T-helper 17 cell (primary cell): Measurements from ENCODE around the gene SYTL3. TPM values are rescaled to one million over a fixed set of nuclear protein-coding genes. Genes with fewer than 3 reads are reported as not detected.
A peak's percentile ranks its signal among the peaks of the same experiment; 100 is the strongest.
"Not testable (repeated sequence)": the region's sequence is repeated elsewhere in the genome, so short reads cannot be mapped to it uniquely, and the experiment has no call there.

Experiments
- ATAC-seq: fragments of 150-1000 bp; cut with Tn5 transposase; 2 replicates; pipeline ENCODE4 v1.10.0; 2021; ENCODE audit warnings: mild to moderate bottlenecking, moderate library complexity
- DNase-seq, 3 donors: peaks; one replicate each; pipeline versions ENCODE4 v3.0.0 to v3.0.0-alpha.2; 2020 to 2021
- H3K9me3 ChIP-seq: one replicate; pipeline ENCODE4 v1.7.0; 2013; ENCODE audit warnings: low read length, mild to moderate bottlenecking; ENCODE audit not compliant: control insufficient read depth, poor library complexity, severe bottlenecking
- H3K27ac Mint-ChIP-seq: one replicate; pipeline ENCODE4 v1.8.0; 2022; ENCODE audit warnings: mild to moderate bottlenecking, moderate library complexity, mixed read lengths
- H3K27me3 Mint-ChIP-seq: one replicate; pipeline ENCODE4 v1.8.0; 2022; ENCODE audit warnings: mixed read lengths
- H3K36me3 Mint-ChIP-seq: one replicate; pipeline ENCODE4 v1.8.0; 2022; ENCODE audit warnings: low read depth, mixed read lengths
- H3K4me1 Mint-ChIP-seq: one replicate; pipeline ENCODE4 v1.8.0; 2022; ENCODE audit warnings: mild to moderate bottlenecking, mixed read lengths
- H3K4me3 Mint-ChIP-seq: one replicate; pipeline ENCODE4 v1.8.0; 2022; ENCODE audit warnings: mild to moderate bottlenecking, moderate library complexity, mixed read lengths
- total RNA-seq, 4 donors: library from RNA in 2 of 4; stranded (reverse) in 2 of 4; gene quantifications; one replicate each; pipeline ENCODE4 v1.2.3 and lab custom pipeline; 2022 to 2026

Gene SYTL3
- total RNA-seq, 2 donors from 2014 or later = 28.9 to 36.1 TPM

DNA sequence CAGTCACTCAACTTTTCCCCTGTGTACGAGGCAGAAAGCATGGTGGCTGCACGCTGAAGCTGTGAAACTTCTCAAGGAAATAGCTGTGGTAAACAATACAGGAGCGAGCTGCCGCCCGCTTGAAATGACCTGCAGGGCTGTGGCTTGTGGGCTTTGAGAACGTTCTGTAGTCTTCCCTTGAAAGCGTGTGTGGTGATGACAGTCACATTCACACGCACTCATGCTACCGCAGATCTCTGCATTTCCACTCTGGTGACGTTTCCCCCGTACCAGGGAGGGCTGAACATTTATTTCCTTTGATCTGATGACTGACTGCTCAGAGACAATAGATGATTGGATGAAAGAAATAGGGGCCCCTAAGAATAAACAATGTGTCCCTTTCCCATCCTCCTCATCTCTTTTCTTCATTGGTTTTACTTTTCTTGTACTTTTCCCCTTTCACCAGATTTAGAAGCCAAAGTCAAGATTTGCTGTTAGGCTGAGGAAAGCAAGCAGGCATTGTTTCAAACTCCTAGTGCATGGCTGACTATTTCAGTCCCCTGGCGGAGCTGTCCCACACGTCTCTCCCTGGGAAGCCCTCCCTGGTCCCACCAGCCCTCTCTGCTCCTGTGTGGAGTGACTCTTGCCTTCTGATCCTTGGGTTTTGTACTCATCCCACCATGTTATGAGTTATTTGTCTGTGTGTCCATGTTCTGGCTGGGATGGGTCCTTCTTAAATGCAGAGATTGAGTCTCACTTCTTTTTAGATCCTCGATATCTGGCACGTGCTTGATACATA is 3.9 kb downstream of the SYTL3 start:
- peak; percentile 74 for ATAC-seq
- Mint-ChIP-seq H3K4me1 (peaks cover 53% of the 10 kb centered on the region), H3K27me3 (no peaks in the 10 kb centered on the region), H3K36me3 (no peaks in the 10 kb centered on the region), H3K4me3 (peak overlapping the region; percentile 84), H3K27ac (peak overlapping the region; percentile 99)
- peak; percentile 58 to 82 (median 74) for DNase-seq
- no peaks in the 10 kb centered on the region for H3K9me3 ChIP-seq

DNA sequence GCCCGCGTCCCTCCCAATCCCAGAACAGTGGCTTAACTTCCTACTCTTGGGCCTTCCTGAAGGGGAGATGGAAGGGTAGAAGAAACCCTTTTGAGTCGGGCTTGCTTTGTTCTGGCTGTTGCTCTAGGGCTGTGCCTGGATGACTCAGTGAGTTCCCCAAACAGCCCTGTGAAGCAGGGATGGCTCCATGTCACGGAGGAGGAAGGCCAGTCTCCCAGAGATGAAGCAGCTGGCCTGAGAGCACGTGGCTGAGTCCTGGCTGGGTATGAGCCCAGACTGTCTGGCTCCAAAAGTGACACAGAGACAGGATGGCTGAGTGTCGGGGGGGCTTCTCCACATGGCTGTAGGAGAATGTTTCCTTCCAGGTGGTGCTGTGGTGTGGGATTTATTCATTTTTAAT is 4.6 kb downstream of the SYTL3 start:
- Mint-ChIP-seq H3K27me3 (no peaks in the 10 kb centered on the region), H3K27ac (peak overlapping the region; percentile 99), H3K4me3 (peak overlapping the region; percentile 84), H3K36me3 (no peaks in the 10 kb centered on the region), H3K4me1 (peaks cover 47% of the 10 kb centered on the region)
- no peak for DNase-seq
- ATAC-seq = no peak
- H3K9me3 ChIP-seq = no peaks in the 10 kb centered on the region

DNA sequence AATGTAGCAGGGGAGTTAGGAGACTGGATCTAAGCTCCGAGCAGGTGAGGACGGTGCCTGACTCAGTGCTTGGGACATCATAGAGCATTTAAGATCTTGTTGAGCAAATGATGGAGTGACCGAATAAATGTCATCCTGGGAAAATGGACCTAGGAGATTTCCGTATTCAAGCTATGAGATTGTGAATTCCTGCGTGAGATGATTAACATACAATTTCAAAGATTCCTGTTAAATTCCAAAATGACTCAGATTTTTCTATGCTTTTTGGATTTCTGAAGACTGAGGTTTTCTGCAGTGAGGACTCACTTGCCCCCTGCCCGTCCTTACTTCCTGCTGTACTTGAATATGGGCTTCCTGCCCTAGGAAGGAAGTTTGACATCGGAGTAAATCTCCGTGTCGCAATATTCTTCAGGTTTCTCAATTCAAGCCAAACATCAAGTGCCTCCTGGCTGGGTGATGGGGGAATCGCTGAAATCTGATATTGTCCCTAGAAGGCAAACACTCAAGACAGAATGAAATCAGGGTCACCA is 5.2 kb downstream of the SYTL3 start:
- DNase-seq = no peak
- H3K27ac Mint-ChIP-seq = peak overlapping the region; percentile 99

DNA sequence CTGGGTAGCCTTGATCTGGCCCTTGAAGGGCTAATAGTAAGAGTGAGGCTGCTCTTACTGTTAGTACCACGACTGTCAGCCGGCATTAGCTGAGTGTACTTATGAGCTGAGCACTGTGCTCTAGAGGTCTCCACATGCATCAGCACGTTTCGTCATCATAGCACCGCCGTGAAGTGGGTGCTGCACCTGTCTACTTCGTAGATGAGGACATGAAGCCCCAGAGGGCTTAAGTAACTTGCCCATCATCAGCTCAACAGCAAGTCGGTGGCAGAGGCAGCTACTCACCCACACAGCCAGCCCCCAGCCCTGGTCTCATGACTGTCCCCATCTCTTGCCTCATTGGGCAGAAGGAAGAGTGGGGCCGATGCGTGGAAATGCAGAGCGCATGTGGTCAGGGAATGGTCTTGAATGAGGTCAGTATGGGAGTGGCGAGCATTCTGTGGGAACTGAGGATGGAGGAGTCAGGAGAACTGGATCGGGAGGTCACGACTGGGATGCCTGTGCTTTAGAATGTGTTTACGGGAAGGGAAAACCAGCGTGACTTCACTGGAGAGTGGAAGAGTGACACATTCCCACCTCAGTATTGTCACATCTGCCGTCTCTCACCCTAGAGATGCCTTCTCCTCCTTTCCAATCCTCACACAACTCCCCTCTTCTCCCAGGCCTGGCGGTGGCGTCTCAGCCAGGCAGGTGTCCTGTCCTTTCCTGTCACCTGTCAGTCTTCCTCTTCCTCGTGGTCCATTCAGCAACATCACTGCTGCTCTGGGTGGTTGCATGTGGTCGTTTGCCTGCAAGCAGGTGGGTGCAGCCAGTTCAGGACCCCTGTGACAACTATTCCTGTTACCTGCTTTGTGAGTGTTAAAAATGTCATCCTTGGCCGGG is 6.0 kb downstream of the SYTL3 start:
- Mint-ChIP-seq H3K36me3 (no peaks in the 10 kb centered on the region), H3K27ac (peak overlapping the region; percentile 99), H3K4me3 (peak overlapping the region; percentile 84), H3K4me1 (peaks cover 43% of the 10 kb centered on the region), H3K27me3 (no peaks in the 10 kb centered on the region)
- no peak for ATAC-seq
- no peak for DNase-seq
- no peaks in the 10 kb centered on the region for H3K9me3 ChIP-seq

More for the DNA sequence above, 5.2 kb downstream of the SYTL3 start:
- Mint-ChIP-seq H3K27me3 (no peaks in the 10 kb centered on the region), H3K4me3 (peak overlapping the region; percentile 84), H3K4me1 (peaks cover 43% of the 10 kb centered on the region), H3K36me3 (no peaks in the 10 kb centered on the region)
- ATAC-seq = no peak
- H3K9me3 ChIP-seq = no peaks in the 10 kb centered on the region

DNA sequence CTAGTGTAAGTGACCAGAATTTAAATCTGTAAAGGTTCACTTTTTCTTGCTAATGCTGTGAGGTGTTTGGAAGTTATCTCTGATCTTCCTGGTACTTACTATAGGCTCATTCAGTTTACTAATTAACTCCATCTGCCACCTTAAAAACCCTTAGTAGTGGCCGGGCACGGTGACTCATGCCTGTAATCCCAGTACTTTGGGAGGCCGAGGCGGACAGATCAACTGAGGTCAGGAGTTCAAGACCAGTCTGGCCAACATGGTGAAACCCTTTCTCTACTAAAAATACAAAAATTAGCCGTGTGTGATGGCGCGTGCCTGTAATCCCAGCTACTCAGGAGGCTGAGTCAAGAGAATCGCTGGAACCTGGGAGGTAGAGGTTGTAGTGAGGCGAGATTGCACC is 7.1 kb downstream of the SYTL3 start:
- not testable (repeated sequence) for ATAC-seq, H3K27me3 Mint-ChIP-seq, H3K36me3 Mint-ChIP-seq, DNase-seq, H3K9me3 ChIP-seq, H3K4me3 Mint-ChIP-seq
- Mint-ChIP-seq H3K27ac (peak overlapping the region; percentile 99), H3K4me1 (peaks cover 42% of the 10 kb centered on the region)

DNA sequence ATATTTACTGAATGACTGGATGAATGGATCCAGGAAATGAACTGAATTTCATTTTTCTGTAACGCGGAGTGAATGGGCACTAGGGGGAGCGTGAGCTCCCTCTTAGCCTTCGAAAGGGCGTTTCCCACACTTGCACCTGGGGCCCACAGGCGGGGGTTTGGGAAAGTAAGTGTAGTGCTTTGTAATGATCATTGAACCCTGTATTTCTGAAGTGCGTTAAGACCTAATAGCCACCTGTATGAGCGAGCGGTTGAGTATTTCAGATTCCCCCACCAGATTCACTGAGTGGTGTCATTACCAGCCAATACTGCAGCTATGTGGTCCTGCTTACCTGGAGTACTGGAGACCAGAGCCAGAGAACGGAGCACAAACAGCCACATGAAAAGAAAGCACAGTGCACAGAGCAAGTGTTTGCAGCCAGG is 10.5 kb downstream of the SYTL3 start:
- ATAC-seq = peak; percentile 86
- H3K27ac Mint-ChIP-seq = peak overlapping the region; percentile 78
- H3K9me3 ChIP-seq = no peaks in the 10 kb centered on the region
- H3K4me3 Mint-ChIP-seq = no peak overlapping the region
- H3K36me3 Mint-ChIP-seq = peaks cover 3% of the 10 kb centered on the region
- H3K27me3 Mint-ChIP-seq = no peaks in the 10 kb centered on the region
- DNase-seq = peak; percentile 19 to 35 (median 20)
- H3K4me1 Mint-ChIP-seq = peaks cover 22% of the 10 kb centered on the region

DNA sequence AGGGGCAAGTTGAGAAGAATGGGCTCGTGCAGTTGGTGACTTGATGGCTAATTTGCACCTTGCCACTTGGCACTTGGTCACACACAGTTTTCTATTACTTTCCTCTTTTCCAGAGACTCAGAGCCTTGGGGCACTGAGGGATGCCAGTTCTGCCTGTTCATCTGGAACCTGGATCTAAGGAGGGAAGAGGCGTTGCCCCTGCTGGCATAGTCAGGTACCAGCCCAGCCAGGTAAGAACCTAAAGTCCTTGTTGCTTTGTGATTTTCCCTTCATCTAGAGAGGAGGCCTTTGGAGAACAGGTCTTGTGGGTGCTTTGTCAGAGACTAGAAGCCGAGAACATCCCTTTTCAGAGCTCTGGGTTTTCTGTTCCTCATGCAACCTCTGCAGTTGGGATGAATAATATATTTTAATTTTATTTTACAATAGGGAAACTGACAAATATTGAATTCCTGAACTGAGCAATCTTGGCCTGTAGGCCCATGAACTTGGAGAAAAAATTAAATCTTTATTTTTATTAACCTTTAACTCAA is 11.4 kb downstream of the SYTL3 start:
- no peak overlapping the region for H3K4me3 Mint-ChIP-seq
- peak overlapping the region; percentile 78 for H3K27ac Mint-ChIP-seq
- ATAC-seq = no peak
- no peaks in the 10 kb centered on the region for H3K27me3 Mint-ChIP-seq
- peaks cover 3% of the 10 kb centered on the region for H3K36me3 Mint-ChIP-seq
- no peaks in the 10 kb centered on the region for H3K9me3 ChIP-seq
- no peak for DNase-seq
- H3K4me1 Mint-ChIP-seq = peaks cover 13% of the 10 kb centered on the region

DNA sequence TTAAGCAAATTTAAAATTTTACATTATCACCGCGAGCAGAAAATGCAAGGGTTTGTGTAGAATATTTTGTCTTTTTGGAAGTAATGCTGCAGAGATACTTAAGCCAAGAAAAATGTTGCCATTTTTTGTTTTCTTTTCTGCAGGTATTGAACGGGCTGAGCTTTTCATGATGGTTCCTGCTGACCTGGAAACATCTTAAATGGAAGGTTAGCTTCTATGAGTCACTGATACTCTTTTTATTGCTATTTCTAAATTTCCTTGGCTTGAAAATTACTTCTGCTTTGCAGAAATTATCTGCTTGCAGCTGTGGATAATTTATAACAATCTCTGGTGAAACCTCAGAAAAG is 12.7 kb downstream of the SYTL3 start:
- DNase-seq (no peak), ATAC-seq (no peak)
- no peaks in the 10 kb centered on the region for H3K9me3 ChIP-seq
- Mint-ChIP-seq H3K36me3 (peaks cover 3% of the 10 kb centered on the region), H3K27ac (peak overlapping the region; percentile 77), H3K4me1 (peaks cover 9% of the 10 kb centered on the region), H3K27me3 (no peaks in the 10 kb centered on the region), H3K4me3 (no peak overlapping the region)

DNA sequence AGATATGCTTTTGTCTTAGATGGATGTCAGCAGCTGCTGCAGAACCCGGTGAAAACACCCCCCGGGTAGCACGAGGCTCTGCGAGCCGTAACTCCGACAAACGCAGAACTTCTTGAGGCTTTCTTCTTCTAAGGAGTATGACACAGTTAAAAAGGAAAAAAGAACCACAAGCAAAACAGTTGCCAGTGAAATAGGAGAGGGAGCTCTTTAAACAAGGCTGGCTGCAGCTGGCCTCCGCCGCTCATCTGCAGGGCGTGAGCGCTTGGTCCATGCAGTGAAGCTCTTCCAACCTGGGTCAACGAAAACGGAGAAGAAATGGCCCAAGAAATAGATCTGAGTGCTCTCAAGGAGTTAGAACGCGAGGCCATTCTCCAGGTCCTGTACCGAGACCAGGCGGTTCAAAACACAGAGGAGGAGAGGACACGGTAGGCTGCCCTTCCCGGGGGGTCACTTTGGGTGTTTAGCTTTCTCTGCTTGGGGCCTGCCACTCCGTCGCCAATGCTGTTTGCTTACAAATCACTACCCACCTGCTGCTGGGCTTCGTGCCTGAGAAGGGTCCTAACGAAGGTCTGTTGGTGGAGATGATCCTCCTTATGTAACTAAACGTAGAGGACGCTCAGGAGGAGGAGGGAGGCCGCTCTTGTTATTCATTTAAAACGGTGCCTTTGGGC is 13.2 kb downstream of the SYTL3 start:
- Mint-ChIP-seq H3K4me3 (no peak overlapping the region), H3K27ac (peak overlapping the region; percentile 77), H3K4me1 (peaks cover 9% of the 10 kb centered on the region), H3K27me3 (no peaks in the 10 kb centered on the region), H3K36me3 (peaks cover 3% of the 10 kb centered on the region)
- no peak for DNase-seq
- no peaks in the 10 kb centered on the region for H3K9me3 ChIP-seq
- ATAC-seq = no peak

DNA sequence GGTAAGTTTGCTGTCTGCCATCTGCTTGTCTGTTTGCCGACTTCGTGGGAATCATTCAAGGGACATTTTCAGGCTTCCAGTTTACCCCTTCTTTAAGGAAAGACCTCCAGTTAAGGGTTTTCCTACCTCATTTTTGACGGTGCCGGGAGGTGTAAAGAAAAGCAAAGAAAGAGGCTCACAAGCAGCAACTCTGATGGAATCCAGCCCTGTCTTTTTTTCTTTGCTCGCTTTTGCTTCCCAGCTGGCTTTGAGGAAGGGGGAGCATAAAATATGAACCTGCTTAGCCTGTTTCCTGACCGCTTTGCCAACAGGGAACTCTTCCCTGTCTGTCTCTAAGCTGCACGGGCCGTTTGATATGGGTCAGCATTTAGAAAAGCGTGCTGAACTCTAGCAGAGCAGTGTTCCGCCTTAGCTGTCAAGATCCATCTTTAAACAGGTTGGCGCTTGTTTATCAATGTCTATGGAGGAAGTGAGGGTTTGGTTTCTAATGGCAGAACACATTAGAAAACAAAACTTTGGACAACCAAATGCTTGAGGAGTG is 13.8 kb downstream of the SYTL3 start:
- DNase-seq (no peak), ATAC-seq (no peak)
- H3K27me3 Mint-ChIP-seq = no peaks in the 10 kb centered on the region
- peaks cover 6% of the 10 kb centered on the region for H3K36me3 Mint-ChIP-seq
- H3K9me3 ChIP-seq = no peaks in the 10 kb centered on the region
- H3K4me1 Mint-ChIP-seq = peaks cover 12% of the 10 kb centered on the region
- no peak overlapping the region for H3K4me3 Mint-ChIP-seq
- H3K27ac Mint-ChIP-seq = no peak overlapping the region

DNA sequence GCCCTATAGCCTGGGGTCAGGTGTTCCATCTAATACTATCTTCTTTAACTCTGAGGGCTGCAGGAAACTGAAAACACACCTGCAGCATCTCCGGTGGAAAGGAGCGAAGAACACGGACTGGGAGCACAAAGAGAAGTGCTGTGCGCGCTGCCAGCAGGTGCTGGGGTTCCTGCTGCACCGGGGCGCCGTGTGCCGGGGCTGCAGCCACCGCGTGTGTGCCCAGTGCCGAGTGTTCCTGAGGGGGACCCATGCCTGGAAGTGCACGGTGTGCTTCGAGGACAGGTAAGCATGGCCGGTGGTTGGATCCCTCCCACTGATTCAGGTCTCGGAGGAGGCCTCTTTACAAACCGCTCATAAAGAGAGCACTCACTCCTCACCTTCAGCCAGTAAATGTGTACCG is 15.5 kb downstream of the SYTL3 start:
- peaks cover 12% of the 10 kb centered on the region for H3K4me1 Mint-ChIP-seq
- peaks cover 9% of the 10 kb centered on the region for H3K36me3 Mint-ChIP-seq
- no peak overlapping the region for H3K4me3 Mint-ChIP-seq
- no peaks in the 10 kb centered on the region for H3K9me3 ChIP-seq
- ATAC-seq = no peak
- H3K27ac Mint-ChIP-seq = no peak overlapping the region
- no peak for DNase-seq
- no peaks in the 10 kb centered on the region for H3K27me3 Mint-ChIP-seq

DNA sequence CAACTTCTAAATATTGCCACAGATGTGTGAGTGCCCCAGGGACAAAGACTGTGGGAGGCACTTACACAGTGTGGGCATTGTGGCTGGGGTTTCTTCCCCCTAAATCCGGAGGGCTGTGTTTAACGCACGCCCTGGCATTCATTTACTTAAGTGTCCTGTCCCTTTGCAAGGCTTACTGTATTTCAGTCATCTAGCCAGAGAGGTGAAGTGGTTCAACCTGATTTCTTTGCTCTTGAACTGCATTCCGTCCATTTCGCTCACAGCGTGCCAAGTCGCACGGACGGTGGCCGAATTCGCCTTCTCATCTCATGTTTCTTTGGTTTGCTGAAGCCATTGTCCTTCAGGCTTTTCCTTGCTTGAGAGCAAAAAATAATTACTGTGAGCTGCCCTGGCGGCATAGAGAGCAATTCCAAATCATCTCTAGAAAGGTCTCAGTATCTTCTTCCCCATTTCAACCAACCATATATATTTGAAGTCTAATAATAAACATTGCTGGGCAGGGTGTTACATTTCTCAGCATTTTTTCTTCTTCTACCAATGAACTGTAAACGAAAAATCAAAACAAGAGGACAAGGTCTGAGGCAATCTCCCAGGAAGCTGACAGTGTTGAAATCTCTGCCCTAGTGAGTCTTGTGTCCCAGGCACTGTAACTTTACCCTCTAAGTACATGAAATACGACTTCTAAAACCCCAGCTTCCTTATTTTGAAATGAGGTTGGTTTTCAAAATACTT is 16.9 kb downstream of the SYTL3 start:
- no peak overlapping the region for H3K4me3 Mint-ChIP-seq
- peak overlapping the region; percentile 21 for H3K27ac Mint-ChIP-seq
- ATAC-seq (peak; percentile 39), DNase-seq (no peak)
- H3K4me1 Mint-ChIP-seq = peaks cover 8% of the 10 kb centered on the region
- no peaks in the 10 kb centered on the region for H3K9me3 ChIP-seq
- peaks cover 9% of the 10 kb centered on the region for H3K36me3 Mint-ChIP-seq
- H3K27me3 Mint-ChIP-seq = no peaks in the 10 kb centered on the region
